ENCODE measurements around the gene SLC25A30. TPM values are rescaled to one million over a fixed set of nuclear protein-coding genes. Genes with fewer than 3 reads are reported as not detected.
A peak's percentile ranks its signal among the peaks of the same experiment; 100 is the strongest.
"Not testable (repeated sequence)": the region's sequence is repeated elsewhere in the genome, so short reads cannot be mapped to it uniquely, and the experiment has no call there.

Gene SLC25A30
- total RNA-seq, 6 experiments from 2014 or later: 16.5 to 27.2 (median 18.8) TPM

- Mint-ChIP-seq H3K9me3 (no peaks in the 10 kb centered on the region), H3K27me3 (ENCODE audit: insufficient read depth) (peaks cover 2% of the 10 kb centered on the region; the same call in 1 of the 2 replicates), H3K36me3 (ENCODE audit: low read depth) (no peaks in the 10 kb centered on the region), H3K4me3 (no peak overlapping the region), H3K27ac (no peak overlapping the region), H3K4me1 (ENCODE audit: low read depth) (no peaks in the 10 kb centered on the region)
- no peak for TF ChIP-seq CTCF (IDR thresholded peaks at IDR 0.05)
- no peak for DNase-seq
These were observed 14.7 kb upstream of the SLC25A30 start for GRCh38 chr13:45432737-45433380.

GRCh38 chr13:45426056-45426841 lies 8.1 kb upstream of the SLC25A30 start:
- H3K27me3 Mint-ChIP-seq (ENCODE audit: insufficient read depth); H3K4me3 Mint-ChIP-seq; H3K27ac Mint-ChIP-seq; H3K4me1 Mint-ChIP-seq (ENCODE audit: low read depth); DNase-seq; H3K9me3 Mint-ChIP-seq; H3K36me3 Mint-ChIP-seq (ENCODE audit: low read depth): not testable (repeated sequence)

DNA sequence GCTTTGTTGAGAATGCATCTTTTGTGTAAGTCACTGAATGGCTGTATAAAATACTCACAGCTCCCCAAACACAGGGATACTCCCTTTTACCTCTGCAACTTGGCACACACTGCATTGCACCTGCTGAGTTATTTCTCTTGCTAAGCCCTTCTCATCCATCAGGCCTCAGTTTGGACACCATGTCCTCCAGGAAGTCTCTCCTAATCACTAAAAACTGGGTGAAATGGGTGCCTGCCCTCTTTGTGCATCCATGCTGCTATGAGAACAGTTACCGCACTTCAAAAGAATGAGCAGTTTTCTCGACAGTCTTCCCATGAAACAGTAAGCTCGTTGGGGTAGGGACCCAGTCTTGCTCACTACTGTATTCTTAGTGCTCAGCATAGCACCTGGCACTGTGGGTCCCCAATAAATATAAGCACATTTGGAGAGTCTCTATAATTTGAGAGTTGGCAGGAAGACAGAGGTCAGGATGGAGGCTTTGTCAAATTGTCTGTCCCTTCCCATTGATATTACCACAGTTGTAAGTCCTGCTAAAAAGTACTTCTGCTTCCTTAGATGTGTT lies 4.6 kb upstream of the SLC25A30 start:
- no peaks in the 10 kb centered on the region for H3K9me3 Mint-ChIP-seq
- DNase-seq: no peak
- H3K27ac Mint-ChIP-seq: no peak overlapping the region
- H3K4me3 Mint-ChIP-seq: no peak overlapping the region
- H3K4me1 Mint-ChIP-seq (ENCODE audit: low read depth): peaks cover 5% of the 10 kb centered on the region
- TF ChIP-seq CTCF (IDR thresholded peaks at IDR 0.05): no peak
- H3K36me3 Mint-ChIP-seq (ENCODE audit: low read depth): no peaks in the 10 kb centered on the region
- H3K27me3 Mint-ChIP-seq (ENCODE audit: insufficient read depth): peaks cover 7% of the 10 kb centered on the region; the same call in 1 of the 2 replicates

- no peak for DNase-seq
- Mint-ChIP-seq H3K4me3 (no peak overlapping the region), H3K9me3 (no peaks in the 10 kb centered on the region), H3K36me3 (ENCODE audit: low read depth) (no peaks in the 10 kb centered on the region; the same call in 1 of the 2 replicates), H3K27ac (no peak overlapping the region), H3K4me1 (ENCODE audit: low read depth) (peaks cover 19% of the 10 kb centered on the region), H3K27me3 (ENCODE audit: insufficient read depth) (peaks cover 3% of the 10 kb centered on the region; the same call in 1 of the 2 replicates)
- TF ChIP-seq CTCF (IDR thresholded peaks at IDR 0.05): no peak
These were observed 1.8 kb upstream of the SLC25A30 start for GRCh38 chr13:45419945-45420344.

GRCh38 chr13:45419389-45419788 lies 1.2 kb upstream of the SLC25A30 start:
- H3K4me3 Mint-ChIP-seq; H3K27ac Mint-ChIP-seq; H3K9me3 Mint-ChIP-seq; DNase-seq; H3K36me3 Mint-ChIP-seq (ENCODE audit: low read depth); H3K27me3 Mint-ChIP-seq (ENCODE audit: insufficient read depth): not testable (repeated sequence)
- peaks cover 24% of the 10 kb centered on the region for H3K4me1 Mint-ChIP-seq (ENCODE audit: low read depth)

- H3K27ac Mint-ChIP-seq: peak overlapping the region; percentile 91
- peak overlapping the region; percentile 94 for H3K4me3 Mint-ChIP-seq
These were observed 1.6 kb downstream of the SLC25A30 start for GRCh38 chr13:45416516-45417128.

More at GRCh38 chr13:45416516-45417128, 1.6 kb downstream of the SLC25A30 start:
- H3K4me1 Mint-ChIP-seq (ENCODE audit: low read depth): peaks cover 43% of the 10 kb centered on the region
- no peak for TF ChIP-seq CTCF (IDR thresholded peaks at IDR 0.05)
- peaks cover 3% of the 10 kb centered on the region; the same call in 1 of the 2 replicates for H3K27me3 Mint-ChIP-seq (ENCODE audit: insufficient read depth)
- no peak for DNase-seq
- no peaks in the 10 kb centered on the region for H3K9me3 Mint-ChIP-seq
- no peaks in the 10 kb centered on the region; the same call in 1 of the 2 replicates for H3K36me3 Mint-ChIP-seq (ENCODE audit: low read depth)

Data from HFFc6 (cell line).